Caki2 (cell line): ENCODE measurements around the gene FGF5. TPM values are rescaled to one million over a fixed set of nuclear protein-coding genes. Genes with fewer than 3 reads are reported as not detected.
"Not testable (repeated sequence)": the region's sequence is repeated elsewhere in the genome, so short reads cannot be mapped to it uniquely, and the experiment has no call there.

ENCODE experiments used
- DNase-seq: peaks from one replicate; pipeline ENCODE4 v3.0.0-alpha.2; 2015; ENCODE audit warnings: low read depth
- in situ Hi-C: cut with HindIII; loops from 2 replicates; pipeline ENCODE4 v1.10.0; 2016; ENCODE audit warnings: low sequenced_read_pairs, low pct_unique_long_range_greater_than_20kb, mixed read lengths
- total RNA-seq: library from RNA; depleted of rRNA; stranded (reverse); fragments of >200 nt; shearing (Covaris generic); gene quantifications from 2 replicates; pipeline ENCODE4 v1.2.3, GENCODE V29; 2014; ENCODE audit warnings: low replicate concordance; rRNA removed

FGF5 gene
- total RNA-seq, 1 experiment from 2014 or later, result not detected

GRCh38 chr4:80313627-80314026 lies 47.2 kb downstream of the FGF5 start:
- in situ Hi-C loops, result no loop called here

GRCh38 chr4:80315848-80316247 lies 49.4 kb downstream of the FGF5 start:
- DNase-seq, in situ Hi-C loops: not testable (repeated sequence)

More at GRCh38 chr4:80313627-80314026, 47.2 kb downstream of the FGF5 start:
- DNase-seq, result no peak

GRCh38 chr4:80321341-80321740 lies 54.9 kb downstream of the FGF5 start:
- in situ Hi-C loops, result no loop called here
- DNase-seq, result no peak

- in situ Hi-C loops, result no loop called here
- no peak for DNase-seq
Measured at GRCh38 chr4:80321776-80322175, 55.3 kb downstream of the FGF5 start.

- DNase-seq, result peak; percentile 3
- in situ Hi-C loops, result no loop called here
Measured at GRCh38 chr4:80322716-80323115, 56.3 kb downstream of the FGF5 start.

- no peak for DNase-seq
- in situ Hi-C loops, result no loop called here
Measured at GRCh38 chr4:80324171-80324570, 57.7 kb downstream of the FGF5 start.

GRCh38 chr4:80331693-80332092 lies 65.2 kb downstream of the FGF5 start:
- in situ Hi-C loops, result no loop called here

GRCh38 chr4:80333121-80333520 lies 66.7 kb downstream of the FGF5 start:
- in situ Hi-C loops, result no loop called here
- no peak for DNase-seq

More at GRCh38 chr4:80331693-80332092, 65.2 kb downstream of the FGF5 start:
- DNase-seq, result no peak

GRCh38 chr4:80334568-80334967 lies 68.1 kb downstream of the FGF5 start:
- in situ Hi-C loops, result no loop called here
- DNase-seq, result no peak

GRCh38 chr4:80335226-80335553 lies 68.7 kb downstream of the FGF5 start:
- no peak for DNase-seq
- in situ Hi-C loops, result no loop called here

- in situ Hi-C loops, result no loop called here
- DNase-seq, result peak; percentile 84
Measured at GRCh38 chr4:80335554-80336358, 69.3 kb downstream of the FGF5 start, which contains the start of gene CFAP299. Gene CFAP299, plus strand, starts transcription at chr4:80335730.

- DNase-seq, result peak; percentile 0
Measured at GRCh38 chr4:80336582-80336981, 70.1 kb downstream of the FGF5 start.

GRCh38 chr4:80340036-80340435 lies 73.6 kb downstream of the FGF5 start:
- no peak for DNase-seq
- in situ Hi-C loops, result no loop called here

More at GRCh38 chr4:80336582-80336981, 70.1 kb downstream of the FGF5 start:
- in situ Hi-C loops, result no loop called here

Other genes starting within 250 kb of the FGF5 start
- 3.6 and 8.3 TPM in 2 replicates for gene ANTXR2, start 193.4 kb upstream of the FGF5 start, total RNA-seq
- gene PRDM8, start 69.2 kb upstream of the FGF5 start, total RNA-seq, result 1.2 and 2.3 TPM in 2 replicates
- gene CFAP299, start 69.1 kb downstream of the FGF5 start, total RNA-seq, result not detected in 2 replicates